Nephron (organoid): ENCODE data around the gene PRPF19.
A peak's percentile ranks its signal among the peaks of the same experiment; 100 is the strongest.

Source experiments
- H3K27ac Mint-ChIP-seq, 3 experiments: 2 replicates each; pipeline ENCODE4 v1.8.0; 2020; ENCODE audit warnings: mixed read lengths in 3 of 3, mild to moderate bottlenecking in 2 of 3, moderate library complexity in 1 of 3
- H3K27me3 Mint-ChIP-seq: 2 replicates; pipeline ENCODE4 v1.8.0; 2021; ENCODE audit warnings: low read depth, mild to moderate bottlenecking, moderate library complexity, mixed read lengths
- H3K36me3 Mint-ChIP-seq: 2 replicates; pipeline ENCODE4 v1.8.0; 2020; ENCODE audit warnings: low read depth, mixed read lengths
- H3K4me1 Mint-ChIP-seq: 2 replicates; pipeline ENCODE4 v1.8.0; 2020; ENCODE audit warnings: mixed read lengths
- H3K4me3 Mint-ChIP-seq, 3 experiments: 2 replicates each; pipeline ENCODE4 v1.8.0; 2020; ENCODE audit warnings: mild to moderate bottlenecking in 3 of 3, mixed read lengths in 3 of 3, moderate library complexity in 2 of 3
- H3K9me3 Mint-ChIP-seq: 2 replicates; pipeline ENCODE4 v1.8.0; 2020; ENCODE audit warnings: mixed read lengths
- CTCF ChIP-seq, 3 experiments: fragments of 200-600 bp; sonication (generic); IDR thresholded peaks; one replicate each; pipeline ENCODE4 v1.5.0; 2021; ENCODE audit warnings: antibody characterized with exemption in 3 of 3; ENCODE audit not compliant: unreplicated experiment in 3 of 3

PRPF19 gene

DNA sequence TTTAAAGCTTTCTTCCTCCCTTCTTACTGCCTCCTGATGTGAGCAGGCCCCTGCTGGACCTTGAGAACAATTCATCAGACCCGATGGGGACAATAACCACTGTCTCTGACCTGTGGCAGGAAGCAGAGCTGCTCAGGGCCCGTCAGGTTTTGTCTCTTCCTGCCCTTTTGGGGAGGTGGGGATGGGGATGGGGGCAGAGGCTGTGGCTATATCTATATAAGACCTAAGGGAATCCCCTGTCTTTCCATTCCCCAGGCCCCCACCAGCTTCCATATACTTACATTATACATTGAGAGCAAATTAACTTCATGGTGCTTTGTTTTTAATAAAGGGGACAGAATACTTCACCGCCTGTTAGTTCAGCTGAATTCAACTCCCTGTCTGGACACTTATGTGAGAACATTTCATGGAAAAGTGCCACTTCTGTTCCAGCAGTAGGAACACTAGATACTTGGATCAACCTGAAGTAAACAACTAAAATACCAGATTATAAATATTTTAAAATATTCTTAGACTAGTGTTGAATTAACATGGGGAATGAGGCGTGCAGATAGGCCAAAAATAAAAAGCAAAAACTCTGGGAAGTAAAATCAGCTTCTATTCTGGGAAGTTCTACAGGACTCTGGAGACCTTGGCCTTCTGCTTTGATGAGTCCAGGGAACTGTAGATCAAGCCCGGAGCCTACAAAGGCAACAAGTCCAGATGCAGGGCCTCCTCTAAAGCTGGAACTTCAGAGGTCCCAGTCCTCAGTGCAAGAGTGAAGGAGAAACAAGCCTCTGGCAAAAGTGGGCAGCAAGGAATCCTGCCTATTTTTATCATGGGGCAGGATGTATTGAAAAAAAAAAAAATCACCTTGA, 27.9 kb downstream of the PRPF19 start:
- Mint-ChIP-seq H3K4me1 (peaks cover 52% of the 10 kb centered on the region), H3K27ac (peak overlapping the region in 2 of 3 experiments; percentile 20 to 78), H3K27me3 (peaks cover 5% of the 10 kb centered on the region), H3K36me3 (peaks cover 22% of the 10 kb centered on the region), H3K9me3 (no peaks in the 10 kb centered on the region), H3K4me3 (no peak overlapping the region)
- TF ChIP-seq CTCF (IDR thresholded peaks at IDR 0.05; ENCODE audit: unreplicated experiment in 3 of 3), result no peak

DNA sequence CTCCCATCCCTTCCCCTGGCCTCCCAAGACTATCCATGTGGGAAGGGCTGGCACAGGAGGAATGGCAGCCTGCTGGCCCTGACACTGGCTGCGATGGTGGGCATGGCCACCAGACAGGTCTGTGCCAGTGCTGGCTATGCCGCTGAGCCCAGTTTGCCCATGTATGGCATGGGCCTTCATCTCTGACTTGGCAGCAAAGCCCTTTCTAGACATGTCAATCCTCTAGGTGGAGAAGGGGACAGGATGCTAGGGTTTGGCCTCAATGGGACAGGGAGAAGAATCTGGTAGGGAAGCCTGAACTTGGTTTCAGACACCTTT, 30.3 kb downstream of the PRPF19 start:
- Mint-ChIP-seq H3K4me1 (peaks cover 61% of the 10 kb centered on the region), H3K9me3 (no peaks in the 10 kb centered on the region)

DNA sequence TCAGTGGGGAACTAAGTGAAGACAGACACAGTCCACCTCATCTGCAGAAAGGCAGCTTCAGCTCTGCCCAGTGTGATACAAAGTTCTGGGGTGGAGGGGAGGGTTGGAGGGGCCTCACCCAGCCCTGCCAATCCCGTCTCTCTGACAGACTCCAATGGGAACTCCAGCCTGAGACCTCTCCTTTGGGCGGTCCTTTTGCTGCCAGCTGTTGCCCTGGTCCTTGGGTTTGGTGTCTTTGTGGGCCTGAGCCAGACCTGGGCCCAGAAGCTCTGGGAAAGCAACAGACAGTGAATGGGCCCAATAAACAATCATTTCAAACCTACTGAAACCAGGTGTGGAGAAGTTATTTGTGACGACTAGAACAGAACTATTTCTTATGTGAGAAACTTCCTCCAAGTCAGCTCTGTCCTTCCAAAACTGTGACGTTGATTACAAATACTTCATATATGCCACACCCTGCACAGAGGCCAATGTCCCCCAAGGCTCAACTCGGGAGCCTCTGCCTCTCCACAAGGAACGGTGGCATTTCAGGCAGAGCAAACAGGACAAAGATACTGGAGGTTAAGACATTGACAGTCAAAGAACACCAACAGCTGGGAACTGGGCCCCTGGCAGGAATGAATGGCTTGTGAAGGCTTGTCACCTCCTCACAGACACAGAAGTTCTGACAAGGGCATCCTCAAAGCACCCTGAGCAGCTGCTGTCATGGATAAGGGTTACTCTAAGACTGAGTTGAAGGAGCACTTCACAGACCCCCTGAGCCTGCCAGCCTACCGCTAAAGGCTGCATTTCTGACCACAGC, 30.8 kb downstream of the PRPF19 start:
- no peak overlapping the region for H3K4me3 Mint-ChIP-seq
- H3K36me3 Mint-ChIP-seq, result no peaks in the 10 kb centered on the region
- H3K9me3 Mint-ChIP-seq, result no peaks in the 10 kb centered on the region
- H3K4me1 Mint-ChIP-seq, result peaks cover 57% of the 10 kb centered on the region
- H3K27me3 Mint-ChIP-seq, result no peaks in the 10 kb centered on the region
- no peak for TF ChIP-seq CTCF (IDR thresholded peaks at IDR 0.05; ENCODE audit: unreplicated experiment in 3 of 3)
- peak overlapping the region in 1 of 3 experiments; percentile 9 for H3K27ac Mint-ChIP-seq

More for the DNA sequence above, 30.3 kb downstream of the PRPF19 start:
- H3K36me3 Mint-ChIP-seq, result peaks cover 4% of the 10 kb centered on the region
- H3K27ac Mint-ChIP-seq, result no peak overlapping the region
- no peak for TF ChIP-seq CTCF (IDR thresholded peaks at IDR 0.05; ENCODE audit: unreplicated experiment in 3 of 3)
- H3K4me3 Mint-ChIP-seq, result no peak overlapping the region
- peaks cover 5% of the 10 kb centered on the region for H3K27me3 Mint-ChIP-seq

- no peaks in the 10 kb centered on the region for H3K27me3 Mint-ChIP-seq
Observed at GRCh38 chr11:60874421-60875365, 31.7 kb downstream of the PRPF19 start.

More at GRCh38 chr11:60874421-60875365, 31.7 kb downstream of the PRPF19 start:
- no peak for TF ChIP-seq CTCF (IDR thresholded peaks at IDR 0.05; ENCODE audit: unreplicated experiment in 3 of 3)
- Mint-ChIP-seq H3K27ac (no peak overlapping the region), H3K4me3 (no peak overlapping the region), H3K9me3 (no peaks in the 10 kb centered on the region), H3K36me3 (no peaks in the 10 kb centered on the region), H3K4me1 (peaks cover 48% of the 10 kb centered on the region)
